Neuronal stem cell (in vitro differentiated cells): Measurements from ENCODE around the gene FAM161B.

Experiments used
- DNase-seq: peaks from one replicate; pipeline ENCODE4 v3.0.0-alpha.2; 2013; ENCODE audit warnings: low spot score
- H2AFZ ChIP-seq: one replicate; pipeline ENCODE4 v1.6.1; 2013; ENCODE audit warnings: mild to moderate bottlenecking, low read length, inconsistent platforms
- H2AK5ac ChIP-seq: 2 replicates; pipeline ENCODE4 v1.6.1; 2013; ENCODE audit warnings: low read depth, mild to moderate bottlenecking, inconsistent platforms, low read length, moderate library complexity, mixed read lengths
- H2BK120ac ChIP-seq: 2 replicates; pipeline ENCODE4 v1.6.1; 2013; ENCODE audit warnings: low read depth, mild to moderate bottlenecking, inconsistent platforms, low read length, moderate library complexity, mixed read lengths
- H2BK12ac ChIP-seq: one replicate; pipeline ENCODE4 v1.6.1; 2013; ENCODE audit warnings: low read length, inconsistent platforms
- H2BK15ac ChIP-seq: 2 replicates; pipeline ENCODE4 v1.6.1; 2013; ENCODE audit warnings: mild to moderate bottlenecking, low read length, inconsistent platforms, mixed read lengths
- H2BK5ac ChIP-seq: one replicate; pipeline ENCODE4 v1.6.1; 2013; ENCODE audit warnings: inconsistent platforms, mild to moderate bottlenecking, low read length, moderate library complexity
- H3K14ac ChIP-seq: one replicate; pipeline ENCODE4 v1.6.1; 2013; ENCODE audit warnings: low read length, inconsistent platforms
- H3K18ac ChIP-seq: 2 replicates; pipeline ENCODE4 v1.6.1; 2013; ENCODE audit warnings: low read length, inconsistent platforms
- H3K23ac ChIP-seq: 2 replicates; pipeline ENCODE4 v1.6.1; 2013; ENCODE audit warnings: low read depth, mild to moderate bottlenecking, mixed read lengths, low read length, inconsistent platforms; ENCODE audit not compliant: poor library complexity
- H3K27ac ChIP-seq: replicated peaks from 3 replicates; pipeline ENCODE4 v1.5.1; 2013; ENCODE audit warnings: low read length, inconsistent platforms
- H3K27me3 ChIP-seq, 3 experiments: 2 replicates each; pipeline ENCODE4 v1.6.1; 2013; ENCODE audit warnings: low read length in 3 of 3, mild to moderate bottlenecking in 2 of 3, inconsistent platforms in 1 of 3, low read depth in 1 of 3, mixed read lengths in 1 of 3, moderate library complexity in 1 of 3; ENCODE audit not compliant: control insufficient read depth in 3 of 3, insufficient read depth in 3 of 3
- H3K36me3 ChIP-seq, 2 donors: replicated peaks in 1 of 2; 2 replicates each; pipeline ENCODE4 v1.6.1; 2013; ENCODE audit warnings: low read length in 2 of 2; ENCODE audit not compliant: control insufficient read depth in 2 of 2, insufficient read depth in 2 of 2
- H3K4ac ChIP-seq: 2 replicates; pipeline ENCODE4 v1.6.1; 2013; ENCODE audit warnings: inconsistent platforms, mild to moderate bottlenecking, low read length, moderate library complexity
- H3K4me1 ChIP-seq, 2 donors: 1 replicate in 1 of 2; 2 replicates in 1 of 2; pipeline ENCODE4 v1.6.1; 2013; ENCODE audit warnings: low read length in 2 of 2, low read depth in 1 of 2; ENCODE audit not compliant: control insufficient read depth in 2 of 2, insufficient read depth in 1 of 2
- H3K4me2 ChIP-seq: one replicate; pipeline ENCODE4 v1.6.1; 2013; ENCODE audit warnings: mild to moderate bottlenecking, low read length, inconsistent platforms; ENCODE audit not compliant: insufficient read depth, poor library complexity, severe bottlenecking
- H3K4me3 ChIP-seq, 2 donors: 2 replicates each; pipeline ENCODE4 v1.5.1; 2013; ENCODE audit warnings: low read length in 2 of 2, mild to moderate bottlenecking in 2 of 2, inconsistent platforms in 1 of 2, moderate library complexity in 1 of 2
- H3K79me1 ChIP-seq: one replicate; pipeline ENCODE4 v1.6.1; 2013; ENCODE audit warnings: low read depth, mild to moderate bottlenecking, inconsistent platforms, low read length, moderate library complexity
- H3K9ac ChIP-seq: one replicate; pipeline ENCODE4 v1.6.1; 2013; ENCODE audit warnings: mild to moderate bottlenecking, low read depth, low read length, inconsistent platforms; ENCODE audit not compliant: poor library complexity
- H3K9me3 ChIP-seq, 2 donors: replicated peaks in 1 of 2; 2 replicates each; pipeline versions ENCODE3 to v1.6.1; 2013; ENCODE audit warnings: low read length in 2 of 2, mild to moderate bottlenecking in 2 of 2, inconsistent platforms in 1 of 2, low read depth in 1 of 2, mixed read lengths in 1 of 2, moderate library complexity in 1 of 2; ENCODE audit not compliant: control insufficient read depth in 2 of 2, insufficient read depth in 1 of 2
- H4K8ac ChIP-seq: one replicate; pipeline ENCODE4 v1.6.1; 2013; ENCODE audit warnings: low read depth, mild to moderate bottlenecking, inconsistent platforms, low read length, moderate library complexity
- H4K91ac ChIP-seq: one replicate; pipeline ENCODE4 v1.6.1; 2013; ENCODE audit warnings: low read length, low read depth, mild to moderate bottlenecking, inconsistent platforms; ENCODE audit not compliant: poor library complexity
- WGBS, 2 donors: extraction: QIAGEN DNeasy Blood & Tissue Kit; methylation state at CpG; one replicate each; pipeline ENCODE4 v1.1.7; 2013; ENCODE audit warnings: missing lambda C conversion rate in 2 of 2, mixed read lengths in 1 of 2; ENCODE audit not compliant: insufficient read length in 2 of 2, insufficient replicate concordance in 1 of 2; ENCODE audit errors: extremely low coverage in 2 of 2; 5-methylcytosine and 5-hydroxymethylcytosine counted together

The FAM161B gene

GRCh38 chr14:73976125-73976524, 26.2 kb upstream of the FAM161B start:
- no peak overlapping the region for H3K4me3 ChIP-seq
- no peak overlapping the region for H2BK12ac ChIP-seq
- no peak overlapping the region for H3K23ac ChIP-seq
- H2BK5ac ChIP-seq = no peak overlapping the region
- H3K9me3 ChIP-seq = no peaks in the 10 kb centered on the region
- no peaks in the 10 kb centered on the region for H3K79me1 ChIP-seq
- WGBS, 2 donors = no CpG with 5 or more reads among the region's 6 CpGs
- H2BK15ac ChIP-seq = no peak overlapping the region
- H3K4me1 ChIP-seq = no peaks in the 10 kb centered on the region
- H3K27ac ChIP-seq = no peak overlapping the region
- H3K9ac ChIP-seq = no peak overlapping the region
- H2AK5ac ChIP-seq = no peak overlapping the region
- H4K8ac ChIP-seq = no peak overlapping the region
- DNase-seq = no peak
- no peaks in the 10 kb centered on the region for H3K27me3 ChIP-seq
- no peak overlapping the region for H2BK120ac ChIP-seq
- H2AFZ ChIP-seq = no peak overlapping the region
- H3K18ac ChIP-seq = no peak overlapping the region
- H3K14ac ChIP-seq = no peak overlapping the region
- H3K36me3 ChIP-seq = peaks cover 6 to 38% of the 10 kb centered on the region in 2 donors
- no peak overlapping the region for H4K91ac ChIP-seq
- H3K4ac ChIP-seq = no peak overlapping the region
- H3K4me2 ChIP-seq = no peak overlapping the region

DNA sequence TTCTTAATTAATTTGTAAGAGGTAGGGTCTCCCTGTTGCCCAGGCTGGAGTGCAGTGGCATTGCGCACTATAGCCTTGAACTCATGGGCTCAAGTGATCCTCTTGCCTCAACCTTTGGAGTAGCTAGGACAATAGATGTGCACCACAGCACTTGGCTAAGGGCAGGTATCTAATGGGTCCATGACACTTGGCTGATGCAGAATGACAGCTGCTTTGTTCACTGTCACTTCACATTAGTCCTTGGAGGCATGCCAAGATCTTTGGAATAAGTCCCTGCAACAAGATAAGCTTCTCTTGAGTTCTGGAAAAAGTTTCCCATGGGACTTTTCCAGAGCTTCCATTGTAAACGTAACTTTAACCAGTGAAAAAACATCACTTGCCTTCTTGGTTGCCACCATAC, 23.6 kb upstream of the FAM161B start:
- H3K27ac ChIP-seq = no peak overlapping the region
- H2AK5ac ChIP-seq = no peak overlapping the region
- H3K4me2 ChIP-seq = no peak overlapping the region
- H3K4me3 ChIP-seq = no peak overlapping the region
- H3K4me1 ChIP-seq = no peaks in the 10 kb centered on the region
- H4K91ac ChIP-seq = no peak overlapping the region
- no peak overlapping the region for H3K4ac ChIP-seq
- no peaks in the 10 kb centered on the region for H3K79me1 ChIP-seq
- peaks cover 0 to 2% of the 10 kb centered on the region in 2 donors for H3K9me3 ChIP-seq
- no peak overlapping the region for H2BK5ac ChIP-seq
- no peak overlapping the region for H3K14ac ChIP-seq
- no peak overlapping the region for H2BK120ac ChIP-seq
- H3K27me3 ChIP-seq = no peaks in the 10 kb centered on the region
- no peak overlapping the region for H3K9ac ChIP-seq
- no peak overlapping the region for H3K18ac ChIP-seq
- no peak overlapping the region for H2AFZ ChIP-seq
- WGBS, 2 donors = no CpG with 5 or more reads among the region's 2 CpGs
- no peak overlapping the region for H2BK12ac ChIP-seq
- no peak for DNase-seq
- H4K8ac ChIP-seq = no peak overlapping the region
- no peak overlapping the region for H3K23ac ChIP-seq
- H2BK15ac ChIP-seq = no peak overlapping the region
- peaks cover 14 to 50% of the 10 kb centered on the region in 2 donors for H3K36me3 ChIP-seq

- DNase-seq = no peak
- peaks cover 0 to 2% of the 10 kb centered on the region in 2 donors for H3K9me3 ChIP-seq
- no peak overlapping the region for H3K23ac ChIP-seq
- H3K4ac ChIP-seq = no peak overlapping the region
- no peak overlapping the region for H2BK12ac ChIP-seq
- no peak overlapping the region for H3K4me2 ChIP-seq
- no peak overlapping the region for H4K91ac ChIP-seq
- H3K9ac ChIP-seq = no peak overlapping the region
- WGBS, 2 donors = no CpG with 5 or more reads among the region's 2 CpGs
- H3K27me3 ChIP-seq = no peaks in the 10 kb centered on the region
- no peak overlapping the region for H3K4me3 ChIP-seq
- no peak overlapping the region for H3K18ac ChIP-seq
- no peak overlapping the region for H2AFZ ChIP-seq
- no peak overlapping the region for H2BK15ac ChIP-seq
- H3K4me1 ChIP-seq = no peaks in the 10 kb centered on the region
- no peak overlapping the region for H2BK120ac ChIP-seq
- H3K79me1 ChIP-seq = no peaks in the 10 kb centered on the region
- H4K8ac ChIP-seq = no peak overlapping the region
- H2BK5ac ChIP-seq = no peak overlapping the region
- no peak overlapping the region for H2AK5ac ChIP-seq
- H3K27ac ChIP-seq = no peak overlapping the region
- no peak overlapping the region for H3K14ac ChIP-seq
- H3K36me3 ChIP-seq = peaks cover 11 to 63% of the 10 kb centered on the region in 2 donors
Observed at GRCh38 chr14:73968885-73969284, 19.0 kb upstream of the FAM161B start.

- H3K9me3 ChIP-seq = peaks cover 0 to 2% of the 10 kb centered on the region in 2 donors
- H2AFZ ChIP-seq = no peak overlapping the region
- no peak overlapping the region for H3K4me3 ChIP-seq
- H2AK5ac ChIP-seq = no peak overlapping the region
- no peak overlapping the region for H3K4me2 ChIP-seq
- no peak overlapping the region for H2BK12ac ChIP-seq
- H2BK15ac ChIP-seq = no peak overlapping the region
- no peak overlapping the region for H3K27ac ChIP-seq
- H3K18ac ChIP-seq = no peak overlapping the region
- H3K4me1 ChIP-seq = no peaks in the 10 kb centered on the region
- H3K4ac ChIP-seq = no peak overlapping the region
- H4K91ac ChIP-seq = no peak overlapping the region
- no CpG with 5 or more reads among the region's 4 CpGs for WGBS, 2 donors
- H3K23ac ChIP-seq = no peak overlapping the region
- H3K79me1 ChIP-seq = no peaks in the 10 kb centered on the region
- no peaks in the 10 kb centered on the region for H3K27me3 ChIP-seq
- H2BK5ac ChIP-seq = no peak overlapping the region
- H3K14ac ChIP-seq = no peak overlapping the region
- no peak overlapping the region for H2BK120ac ChIP-seq
- no peak overlapping the region for H3K9ac ChIP-seq
- no peak for DNase-seq
- no peak overlapping the region for H4K8ac ChIP-seq
- peaks cover 23 to 76% of the 10 kb centered on the region in 2 donors for H3K36me3 ChIP-seq
Observed at GRCh38 chr14:73965216-73965615, 15.3 kb upstream of the FAM161B start.
